ENCODE measurements around the gene IL15RA. TPM values are rescaled to one million over a fixed set of nuclear protein-coding genes. Genes with fewer than 3 reads are reported as not detected.
"Not testable (repeated sequence)": the region's sequence is repeated elsewhere in the genome, so short reads cannot be mapped to it uniquely, and the experiment has no call there.

The IL15RA gene
- polyA plus RNA-seq, 1 donor = 9.5 TPM

GRCh38 chr10:5908676-5909075 lies 68.7 kb downstream of the IL15RA start:
- WGBS (ENCODE audit: insufficient coverage, low lambda C conversion rate) = 80% methylated on average over 2 of the region's 7 CpGs
- peaks cover 61% of the 10 kb centered on the region for H3K36me3 ChIP-seq (ENCODE audit: control insufficient read depth, insufficient read depth, low read length)

GRCh38 chr10:5906651-5907050 lies 70.7 kb downstream of the IL15RA start:
- H3K36me3 ChIP-seq (ENCODE audit: control insufficient read depth, insufficient read depth, low read length) = peaks cover 47% of the 10 kb centered on the region
- no peaks in the 10 kb centered on the region for H3K27me3 ChIP-seq (ENCODE audit: control insufficient read depth, insufficient read depth, low read length)
- no peaks in the 10 kb centered on the region for H3K9me3 ChIP-seq (ENCODE audit: control insufficient read depth, low read depth, low read length)
- DNase-seq = no peak
- H3K4me3 ChIP-seq (ENCODE audit: low read length) = no peak overlapping the region
- no peaks in the 10 kb centered on the region for H3K4me1 ChIP-seq (ENCODE audit: control insufficient read depth, insufficient read depth, low read length)
- WGBS (ENCODE audit: insufficient coverage, low lambda C conversion rate) = no CpG with 5 or more reads among the region's 5 CpGs
- no peak overlapping the region for H3K27ac ChIP-seq (ENCODE audit: low read length)

More at GRCh38 chr10:5908676-5909075, 68.7 kb downstream of the IL15RA start:
- H3K4me1 ChIP-seq (ENCODE audit: control insufficient read depth, insufficient read depth, low read length); H3K9me3 ChIP-seq (ENCODE audit: control insufficient read depth, low read depth, low read length); DNase-seq; H3K27me3 ChIP-seq (ENCODE audit: control insufficient read depth, insufficient read depth, low read length); H3K27ac ChIP-seq (ENCODE audit: low read length); H3K4me3 ChIP-seq (ENCODE audit: low read length): not testable (repeated sequence)

DNA sequence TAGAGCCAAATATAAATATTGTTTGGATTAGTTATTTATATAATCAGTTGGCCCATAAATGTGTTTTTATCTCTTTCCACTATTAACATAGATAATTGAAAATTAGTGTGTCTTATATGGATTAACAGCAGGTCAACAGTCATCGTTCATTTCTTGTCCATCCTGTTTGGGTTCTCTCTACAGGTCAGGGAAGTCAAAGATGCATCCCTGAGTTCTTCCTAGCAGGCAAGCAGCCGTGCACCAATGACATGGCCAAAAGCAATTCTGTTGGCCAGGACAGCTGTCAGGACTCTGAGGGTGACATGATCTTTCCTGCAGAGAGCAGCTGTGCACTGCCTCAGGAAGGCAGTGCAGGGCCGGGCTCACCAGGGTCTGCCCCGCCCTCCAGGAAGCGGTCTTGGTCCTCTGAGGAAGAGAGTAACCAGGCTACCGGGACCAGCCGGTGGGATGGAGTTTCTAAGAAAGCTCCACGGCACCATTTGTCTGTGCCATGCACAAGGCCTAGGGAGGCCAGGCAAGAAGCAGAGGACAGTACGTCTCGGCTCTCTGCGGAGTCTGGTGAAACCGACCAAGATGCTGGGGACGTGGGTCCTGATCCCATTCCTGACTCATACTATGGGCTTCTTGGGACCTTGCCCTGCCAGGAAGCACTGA lies 71.4 kb downstream of the IL15RA start:
- Histone ChIP-seq H3K4me1 (ENCODE audit: control insufficient read depth, insufficient read depth, low read length) (no peaks in the 10 kb centered on the region), H3K36me3 (ENCODE audit: control insufficient read depth, insufficient read depth, low read length) (peaks cover 41% of the 10 kb centered on the region), H3K27me3 (ENCODE audit: control insufficient read depth, insufficient read depth, low read length) (no peaks in the 10 kb centered on the region), H3K4me3 (ENCODE audit: low read length) (no peak overlapping the region), H3K9me3 (ENCODE audit: control insufficient read depth, low read depth, low read length) (no peaks in the 10 kb centered on the region), H3K27ac (ENCODE audit: low read length) (no peak overlapping the region)
- WGBS (ENCODE audit: insufficient coverage, low lambda C conversion rate) = 50% methylated on average over 1 of the region's 13 CpGs
- DNase-seq = no peak

GRCh38 chr10:5904227-5904626 lies 73.1 kb downstream of the IL15RA start:
- H3K27ac ChIP-seq (ENCODE audit: low read length) = no peak overlapping the region
- DNase-seq = no peak
- no peaks in the 10 kb centered on the region for H3K27me3 ChIP-seq (ENCODE audit: control insufficient read depth, insufficient read depth, low read length)
- peaks cover 25% of the 10 kb centered on the region for H3K36me3 ChIP-seq (ENCODE audit: control insufficient read depth, insufficient read depth, low read length)
- H3K9me3 ChIP-seq (ENCODE audit: control insufficient read depth, low read depth, low read length) = no peaks in the 10 kb centered on the region
- H3K4me1 ChIP-seq (ENCODE audit: control insufficient read depth, insufficient read depth, low read length) = no peaks in the 10 kb centered on the region
- no peak overlapping the region for H3K4me3 ChIP-seq (ENCODE audit: low read length)
- WGBS (ENCODE audit: insufficient coverage, low lambda C conversion rate) = no CpG with 5 or more reads among the region's 4 CpGs

GRCh38 chr10:5903563-5903962 lies 73.8 kb downstream of the IL15RA start:
- H3K4me1 ChIP-seq (ENCODE audit: control insufficient read depth, insufficient read depth, low read length) = no peaks in the 10 kb centered on the region
- no peaks in the 10 kb centered on the region for H3K27me3 ChIP-seq (ENCODE audit: control insufficient read depth, insufficient read depth, low read length)
- H3K9me3 ChIP-seq (ENCODE audit: control insufficient read depth, low read depth, low read length) = no peaks in the 10 kb centered on the region
- no peak overlapping the region for H3K27ac ChIP-seq (ENCODE audit: low read length)
- WGBS (ENCODE audit: insufficient coverage, low lambda C conversion rate) = no CpG with 5 or more reads among the region's 6 CpGs
- H3K36me3 ChIP-seq (ENCODE audit: control insufficient read depth, insufficient read depth, low read length) = peaks cover 19% of the 10 kb centered on the region
- no peak overlapping the region for H3K4me3 ChIP-seq (ENCODE audit: low read length)
- DNase-seq = no peak

DNA sequence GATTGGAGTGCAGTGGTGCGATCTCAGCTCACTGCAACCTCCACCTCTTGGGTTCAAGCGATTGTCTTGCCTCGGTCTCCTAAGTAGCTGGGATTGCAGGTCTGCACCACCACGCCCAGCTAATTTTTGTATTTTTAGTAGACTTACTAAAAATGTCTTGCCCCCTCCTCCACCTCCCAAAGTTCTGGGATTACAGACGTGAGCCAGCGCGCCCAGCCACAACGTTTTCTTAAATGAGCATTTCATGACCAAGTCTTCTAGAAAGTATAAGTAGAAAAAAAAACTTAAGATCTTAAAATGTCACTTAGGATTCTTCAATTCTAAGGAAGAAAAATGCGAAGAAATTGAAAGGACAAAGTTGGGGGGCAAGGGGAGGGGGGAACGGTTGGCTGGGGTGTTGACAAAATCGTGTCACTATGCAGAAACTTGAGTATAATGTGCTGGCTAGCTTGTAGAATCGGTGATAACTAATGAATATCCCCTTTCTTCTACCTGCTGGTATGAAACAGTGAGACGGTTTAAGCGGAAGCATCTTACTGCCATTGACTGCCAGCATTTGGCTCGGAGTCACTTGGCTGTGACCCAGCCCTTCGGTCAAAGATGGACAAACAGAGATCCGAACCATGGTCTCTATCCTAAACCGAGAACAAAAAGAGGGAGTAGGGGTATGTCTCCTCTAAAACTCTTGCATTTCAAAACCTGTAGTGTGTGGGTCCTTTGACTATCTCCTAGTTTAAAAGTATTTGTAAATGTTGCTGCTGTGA lies 74.7 kb downstream of the IL15RA start:
- no CpG with 5 or more reads among the region's 18 CpGs for WGBS (ENCODE audit: insufficient coverage, low lambda C conversion rate)
- no peak for DNase-seq
- Histone ChIP-seq H3K27ac (ENCODE audit: low read length) (no peak overlapping the region), H3K27me3 (ENCODE audit: control insufficient read depth, insufficient read depth, low read length) (no peaks in the 10 kb centered on the region), H3K4me3 (ENCODE audit: low read length) (no peak overlapping the region), H3K4me1 (ENCODE audit: control insufficient read depth, insufficient read depth, low read length) (no peaks in the 10 kb centered on the region), H3K9me3 (ENCODE audit: control insufficient read depth, low read depth, low read length) (peaks cover 4% of the 10 kb centered on the region), H3K36me3 (ENCODE audit: control insufficient read depth, insufficient read depth, low read length) (peaks cover 23% of the 10 kb centered on the region)

Other genes with a start within 250 kb of the IL15RA start
- gene GDI2, start 164.1 kb downstream of the IL15RA start, polyA plus RNA-seq = 313 TPM
- gene ANKRD16, start 87.7 kb downstream of the IL15RA start, polyA plus RNA-seq = 7.9 TPM
- gene FBH1, start 87.3 kb downstream of the IL15RA start, polyA plus RNA-seq = 70.5 TPM
- 0.52 TPM for gene IL2RA, start 84.8 kb upstream of the IL15RA start, polyA plus RNA-seq
- 125 TPM for gene RBM17, start 111.5 kb upstream of the IL15RA start, polyA plus RNA-seq
- 15.3 TPM for gene PFKFB3, start 225.4 kb upstream of the IL15RA start, polyA plus RNA-seq